GM23338 (cell line): ENCODE results near the gene ZNF587. TPM values are rescaled to one million over a fixed set of nuclear protein-coding genes. Genes with fewer than 3 reads are reported as not detected.

Source experiments
- ATAC-seq: fragments of 200-7000 bp; cut with Tn5 transposase; 3 replicates; pipeline ENCODE4 v1.9.1; 2020
- DNase-seq: peaks from one replicate; pipeline ENCODE4 v3.0.0-alpha.2; 2015; ENCODE audit warnings: low spot score
- H2AFZ ChIP-seq: fragments of 200-600 bp; sonication (generic); 2 replicates; pipeline ENCODE4 v1.8.0; 2016; ENCODE audit warnings: antibody characterized with exemption, mild to moderate bottlenecking, moderate library complexity
- H3F3A ChIP-seq: fragments of 200-600 bp; sonication (generic); replicated peaks from 2 replicates; pipeline ENCODE4 v1.8.0; 2017; ENCODE audit warnings: antibody characterized with exemption, mixed run types, low read depth
- H3K27ac ChIP-seq: fragments of 200-600 bp; sonication (generic); 2 replicates; pipeline ENCODE4 v1.6.1; 2016; ENCODE audit warnings: low read depth
- H3K27me3 ChIP-seq: fragments of 200-600 bp; sonication (generic); 2 replicates; pipeline ENCODE4 v1.8.0; 2016; ENCODE audit warnings: mild to moderate bottlenecking, mixed run types, moderate library complexity; ENCODE audit not compliant: insufficient read depth
- H3K36me3 ChIP-seq: fragments of 200-600 bp; sonication (generic); 2 replicates; pipeline ENCODE4 v1.8.0; 2016; ENCODE audit warnings: mild to moderate bottlenecking; ENCODE audit not compliant: insufficient read depth
- H3K4me1 ChIP-seq: fragments of 200-600 bp; sonication (generic); 2 replicates; pipeline ENCODE4 v1.8.0; 2016; ENCODE audit warnings: mild to moderate bottlenecking, moderate library complexity; ENCODE audit not compliant: insufficient read depth
- H3K4me2 ChIP-seq: fragments of 200-600 bp; sonication (generic); 2 replicates; pipeline ENCODE4 v1.7.1; 2017; ENCODE audit warnings: mixed run types
- H3K4me3 ChIP-seq: fragments of 200-600 bp; sonication (generic); 2 replicates; pipeline ENCODE4 v1.6.1; 2016; ENCODE audit warnings: mixed run types
- H3K79me2 ChIP-seq: fragments of 200-600 bp; sonication (generic); replicated peaks from 2 replicates; pipeline ENCODE4 v1.8.0; 2017; ENCODE audit warnings: mild to moderate bottlenecking; ENCODE audit not compliant: insufficient read depth
- H3K9me2 ChIP-seq: fragments of 200-600 bp; sonication (generic); 2 replicates; pipeline ENCODE4 v1.8.0; 2017; ENCODE audit not compliant: insufficient read depth
- H4K20me1 ChIP-seq: fragments of 200-600 bp; sonication (generic); replicated peaks from 2 replicates; pipeline ENCODE4 v1.8.0; 2017; ENCODE audit warnings: mild to moderate bottlenecking; ENCODE audit not compliant: insufficient read depth
- H3K27ac Mint-ChIP-seq: 2 replicates; pipeline ENCODE4 v1.8.0; 2020; ENCODE audit warnings: inconsistent platforms, mild to moderate bottlenecking, moderate library complexity, mixed read lengths
- H3K27me3 Mint-ChIP-seq: 3 replicates; pipeline ENCODE4 v1.8.0; 2022; ENCODE audit warnings: low read depth, mild to moderate bottlenecking, moderate library complexity, mixed read lengths, inconsistent platforms; ENCODE audit not compliant: insufficient read depth, poor library complexity
- H3K36me3 Mint-ChIP-seq: 3 replicates; pipeline ENCODE4 v1.8.0; 2021; ENCODE audit warnings: low read depth, mild to moderate bottlenecking, inconsistent platforms, moderate library complexity, mixed read lengths
- H3K4me1 Mint-ChIP-seq: 3 replicates; pipeline ENCODE4 v1.8.0; 2020; ENCODE audit warnings: mild to moderate bottlenecking, inconsistent platforms, mixed read lengths
- H3K4me3 Mint-ChIP-seq: 3 replicates; pipeline ENCODE4 v1.8.0; 2021; ENCODE audit warnings: moderate library complexity, mild to moderate bottlenecking, inconsistent platforms, mixed read lengths
- H3K9me3 Mint-ChIP-seq: 3 replicates; pipeline ENCODE4 v1.8.0; 2020; ENCODE audit warnings: moderate library complexity, mild to moderate bottlenecking, inconsistent platforms, mixed read lengths
- CREB1 ChIP-seq: fragments of 250-450 bp; sonication (Bioruptor Pico); IDR thresholded peaks from 2 replicates; pipeline ENCODE4 v1.5.0; 2020; ENCODE audit warnings: low read depth, mild to moderate bottlenecking, moderate library complexity
- CTCF ChIP-seq, 2 experiments: fragments of 200-600 bp in 1 of 2; sonication (generic) in 1 of 2; conservative IDR thresholded peaks; 2 replicates each; pipeline versions ENCODE4 v1.5.1 to v1.6.1; 2016 to 2017; ENCODE audit warnings: antibody characterized with exemption in 2 of 2, low read depth in 2 of 2, mild to moderate bottlenecking in 2 of 2, moderate library complexity in 1 of 2
- ETS1 ChIP-seq: IDR thresholded peaks from 2 replicates; pipeline ENCODE4 v1.6.1; 2016; ENCODE audit warnings: antibody characterized with exemption
- EZH2 ChIP-seq: fragments of 200-600 bp; sonication (generic); IDR thresholded peaks from one replicate; pipeline ENCODE4 v1.8.0; 2017; ENCODE audit warnings: antibody characterized with exemption, mild to moderate bottlenecking, low read depth; ENCODE audit not compliant: unreplicated experiment
- EZH2phosphoT487 ChIP-seq: fragments of 200-600 bp; sonication (generic); IDR thresholded peaks from one replicate; pipeline ENCODE4 v1.8.1; 2018; ENCODE audit warnings: antibody characterized with exemption; ENCODE audit not compliant: unreplicated experiment
- JUNB ChIP-seq: IDR thresholded peaks from one replicate; pipeline ENCODE4 v1.6.1; 2016; ENCODE audit warnings: antibody characterized with exemption; ENCODE audit not compliant: unreplicated experiment
- NANOG ChIP-seq: IDR thresholded peaks from 2 replicates; pipeline ENCODE4 v1.6.1; 2016; ENCODE audit warnings: antibody characterized with exemption, borderline replicate concordance
- REST ChIP-seq: IDR thresholded peaks from one replicate; pipeline ENCODE4 v1.6.1; 2018; ENCODE audit warnings: antibody characterized with exemption; ENCODE audit not compliant: unreplicated experiment
- ZNF114 ChIP-seq: fragments of 250-450 bp; sonication (Bioruptor Pico); IDR thresholded peaks from 2 replicates; pipeline ENCODE4 v1.5.0; 2020; ENCODE audit warnings: mild to moderate bottlenecking, moderate library complexity
- polyA plus RNA-seq: library from polyadenylated mRNA; unstranded; fragments of >200 nt; fragmentation: Nextera tagmentation; extraction: Ambion mirVana; gene quantifications from 2 replicates; pipeline ENCODE4 v1.2.1, GENCODE V29; 2016
- total RNA-seq: library from RNA; depleted of rRNA; stranded (reverse); fragments of >200 nt; shearing (Covaris generic); gene quantifications from 2 replicates; pipeline ENCODE4 v1.2.3, GENCODE V29; 2014; rRNA removed

The ZNF587 gene
- total and polyA plus RNA-seq, 2 experiments from 2014 or later: 12.8 to 31.8 TPM

GRCh38 chr19:57914531-57914930 is 64.9 kb downstream of the ZNF587 start:
- H3K4me1 ChIP-seq: peaks cover 12% of the 10 kb centered on the region
- H2AFZ ChIP-seq: no peak overlapping the region
- H3K27ac ChIP-seq: no peak overlapping the region
- H3K4me2 ChIP-seq: no peak overlapping the region
- TF ChIP-seq NANOG (no peak), REST (no peak), EZH2phosphoT487 (no peak), ZNF114 (no peak), ETS1 (no peak), JUNB (no peak), EZH2 (no peak), CREB1 (CRISPR knock-in tag) (no peak), CTCF (conservative IDR thresholded peaks at IDR 0.05; ENCODE audit: low read depth in 2 of 2) (no peak)
- no peaks in the 10 kb centered on the region for H3K9me2 ChIP-seq
- no peak overlapping the region for H3K4me3 ChIP-seq
- H3K4me1 Mint-ChIP-seq: peaks cover 21% of the 10 kb centered on the region
- peak overlapping the region; percentile 95 for H3K4me3 Mint-ChIP-seq
- peaks cover 12% of the 10 kb centered on the region for H3K27me3 Mint-ChIP-seq
- ATAC-seq (no peak), DNase-seq (no peak)
- peaks cover 34% of the 10 kb centered on the region for H3K79me2 ChIP-seq
- peaks cover 6% of the 10 kb centered on the region; the same call in 1 of the 2 replicates for H3K36me3 ChIP-seq
- H4K20me1 ChIP-seq: peaks cover 12% of the 10 kb centered on the region
- no peaks in the 10 kb centered on the region for H3K27me3 ChIP-seq
- no peaks in the 10 kb centered on the region for H3K9me3 Mint-ChIP-seq
- H3F3A ChIP-seq: peaks cover 14% of the 10 kb centered on the region
- H3K27ac Mint-ChIP-seq: no peak overlapping the region
- H3K36me3 Mint-ChIP-seq: peaks cover 56% of the 10 kb centered on the region

Other genes with a start within 250 kb of the ZNF587 start
- 8.4 and 11.2 TPM in 2 replicates for gene ZNF530, start 250.0 kb upstream of the ZNF587 start, total RNA-seq
- gene ZNF530, start 250.0 kb upstream of the ZNF587 start, polyA plus RNA-seq: 3.3 and 4.4 TPM in 2 replicates
- 55.7 and 79.6 TPM in 2 replicates for gene ZNF134, start 235.6 kb upstream of the ZNF587 start, total RNA-seq
- 13.1 and 14.6 TPM in 2 replicates for gene ZNF134, start 235.6 kb upstream of the ZNF587 start, polyA plus RNA-seq
- gene ZNF211, start 216.7 kb upstream of the ZNF587 start, total RNA-seq: 13.8 and 14.2 TPM in 2 replicates
- 5.3 and 9.7 TPM in 2 replicates for gene ZNF211, start 216.7 kb upstream of the ZNF587 start, polyA plus RNA-seq
- not detected in 2 replicates for gene ZSCAN4, start 180.9 kb upstream of the ZNF587 start, total RNA-seq
- gene ZSCAN4, start 180.9 kb upstream of the ZNF587 start, polyA plus RNA-seq: not detected in 2 replicates
- 45.7 and 51.4 TPM in 2 replicates for gene ZNF551, start 167.9 kb upstream of the ZNF587 start, total RNA-seq
- 7.8 and 8.2 TPM in 2 replicates for gene ZNF551, start 167.9 kb upstream of the ZNF587 start, polyA plus RNA-seq
- gene ZNF154, start 140.7 kb upstream of the ZNF587 start, total RNA-seq: 7.3 and 10.1 TPM in 2 replicates
- gene ZNF154, start 140.7 kb upstream of the ZNF587 start, polyA plus RNA-seq: 4.4 and 5.1 TPM in 2 replicates
- 6.6 and 6.7 TPM in 2 replicates for gene ZNF671, start 122.2 kb upstream of the ZNF587 start, total RNA-seq
- 2.9 and 3.3 TPM in 2 replicates for gene ZNF671, start 122.2 kb upstream of the ZNF587 start, polyA plus RNA-seq
- gene ZNF776, start 103.0 kb upstream of the ZNF587 start, total RNA-seq: 19.4 and 22.6 TPM in 2 replicates
- gene ZNF776, start 103.0 kb upstream of the ZNF587 start, polyA plus RNA-seq: 4.7 and 5.9 TPM in 2 replicates
- gene ZNF586, start 80.2 kb upstream of the ZNF587 start, total RNA-seq: 12.5 and 16.9 TPM in 2 replicates
- gene ZNF586, start 80.2 kb upstream of the ZNF587 start, polyA plus RNA-seq: 5.2 and 7.2 TPM in 2 replicates
- gene ZNF552, start 34.9 kb upstream of the ZNF587 start, total RNA-seq: 15.7 and 18.9 TPM in 2 replicates
- 7.7 and 11.7 TPM in 2 replicates for gene ZNF552, start 34.9 kb upstream of the ZNF587 start, polyA plus RNA-seq
- gene ZNF587B, start 19.6 kb upstream of the ZNF587 start, total RNA-seq: 62.0 and 69.9 TPM in 2 replicates
- gene ZNF587B, start 19.6 kb upstream of the ZNF587 start, polyA plus RNA-seq: 13.7 and 16.6 TPM in 2 replicates
- 75.1 and 80.4 TPM in 2 replicates for gene ZNF814, start 39.2 kb downstream of the ZNF587 start, total RNA-seq
- gene ZNF814, start 39.2 kb downstream of the ZNF587 start, polyA plus RNA-seq: 86.9 and 89.5 TPM in 2 replicates
- gene ZNF417, start 66.7 kb downstream of the ZNF587 start, total RNA-seq: 16.0 and 19.4 TPM in 2 replicates
- 4.7 and 6.0 TPM in 2 replicates for gene ZNF417, start 66.7 kb downstream of the ZNF587 start, polyA plus RNA-seq
- gene ZNF418, start 85.5 kb downstream of the ZNF587 start, total RNA-seq: 13.4 and 14.4 TPM in 2 replicates
- 7.3 and 11.1 TPM in 2 replicates for gene ZNF418, start 85.5 kb downstream of the ZNF587 start, polyA plus RNA-seq
- 16.2 and 20.4 TPM in 2 replicates for gene ZNF256, start 97.8 kb downstream of the ZNF587 start, total RNA-seq
- gene ZNF256, start 97.8 kb downstream of the ZNF587 start, polyA plus RNA-seq: 5.8 and 8.8 TPM in 2 replicates
- not detected in 2 replicates for gene C19orf18, start 124.7 kb downstream of the ZNF587 start, total RNA-seq
- 0.66 and 1.0 TPM in 2 replicates for gene C19orf18, start 124.7 kb downstream of the ZNF587 start, polyA plus RNA-seq
- gene ZNF606, start 153.0 kb downstream of the ZNF587 start, total RNA-seq: 54.4 and 55.6 TPM in 2 replicates
- gene ZNF606, start 153.0 kb downstream of the ZNF587 start, polyA plus RNA-seq: 11.4 and 13.6 TPM in 2 replicates
- gene ZSCAN1, start 184.2 kb downstream of the ZNF587 start, total RNA-seq: 0.93 and 1.5 TPM in 2 replicates
- 3.9 and 4.9 TPM in 2 replicates for gene ZSCAN1, start 184.2 kb downstream of the ZNF587 start, polyA plus RNA-seq
- 9.8 and 10.3 TPM in 2 replicates for gene ZNF135, start 209.4 kb downstream of the ZNF587 start, total RNA-seq
- 2.8 and 4.8 TPM in 2 replicates for gene ZNF135, start 209.4 kb downstream of the ZNF587 start, polyA plus RNA-seq
- gene ZSCAN18, start 248.4 kb downstream of the ZNF587 start, total RNA-seq: 63.9 and 75.0 TPM in 2 replicates
- 25.1 and 29.1 TPM in 2 replicates for gene ZSCAN18, start 248.4 kb downstream of the ZNF587 start, polyA plus RNA-seq